KMS-11 (cell line): ENCODE data around the gene INPP4A.

ENCODE experiments used
- H2AFZ ChIP-seq: fragments of 200-600 bp; sonication (generic); 2 replicates; pipeline ENCODE4 v1.6.1; 2016; ENCODE audit warnings: antibody characterized with exemption, mixed run types, low read depth
- H3K27ac ChIP-seq: fragments of 200-600 bp; sonication (generic); 2 replicates; pipeline ENCODE4 v1.6.1; 2016; ENCODE audit warnings: mild to moderate bottlenecking, mixed run types
- H3K27me3 ChIP-seq: fragments of 200-600 bp; sonication (generic); 2 replicates; pipeline ENCODE4 v1.6.1; 2017; ENCODE audit warnings: mild to moderate bottlenecking, low read depth, mixed run types, moderate library complexity; ENCODE audit not compliant: insufficient read depth
- H3K36me3 ChIP-seq: fragments of 200-600 bp; sonication (generic); 2 replicates; pipeline ENCODE4 v1.6.1; 2017; ENCODE audit warnings: mild to moderate bottlenecking, mixed run types; ENCODE audit not compliant: insufficient read depth
- H3K4me1 ChIP-seq: fragments of 200-600 bp; sonication (generic); 2 replicates; pipeline ENCODE4 v1.6.1; 2016; ENCODE audit warnings: mild to moderate bottlenecking, low read depth, mixed run types; ENCODE audit not compliant: poor library complexity, severe bottlenecking
- H3K4me2 ChIP-seq: fragments of 200-600 bp; sonication (generic); 2 replicates; pipeline ENCODE4 v1.7.0; 2016; ENCODE audit warnings: mild to moderate bottlenecking, mixed run types
- H3K4me3 ChIP-seq: fragments of 200-600 bp; sonication (generic); IDR thresholded peaks from 2 replicates; pipeline ENCODE4 v1.6.1; 2017; ENCODE audit warnings: low read depth, low read length, mixed read lengths; ENCODE audit not compliant: insufficient read depth
- H3K79me2 ChIP-seq: fragments of 200-600 bp; sonication (generic); 2 replicates; pipeline ENCODE4 v1.6.1; 2016; ENCODE audit warnings: low read depth, mixed run types; ENCODE audit not compliant: insufficient read depth
- H3K9ac ChIP-seq: fragments of 200-600 bp; sonication (generic); 2 replicates; pipeline ENCODE4 v1.6.1; 2016; ENCODE audit warnings: mild to moderate bottlenecking, mixed run types
- H4K20me1 ChIP-seq: fragments of 200-600 bp; sonication (generic); 2 replicates; pipeline ENCODE4 v1.6.1; 2016; ENCODE audit warnings: mild to moderate bottlenecking, mixed run types; ENCODE audit not compliant: insufficient read depth
- CTCF ChIP-seq: fragments of 200-600 bp; sonication (generic); conservative IDR thresholded peaks from 2 replicates; pipeline ENCODE4 v1.6.1; 2017; ENCODE audit warnings: low read depth, mild to moderate bottlenecking, antibody characterized with exemption, low read length, moderate library complexity, mixed read lengths

INPP4A gene

DNA sequence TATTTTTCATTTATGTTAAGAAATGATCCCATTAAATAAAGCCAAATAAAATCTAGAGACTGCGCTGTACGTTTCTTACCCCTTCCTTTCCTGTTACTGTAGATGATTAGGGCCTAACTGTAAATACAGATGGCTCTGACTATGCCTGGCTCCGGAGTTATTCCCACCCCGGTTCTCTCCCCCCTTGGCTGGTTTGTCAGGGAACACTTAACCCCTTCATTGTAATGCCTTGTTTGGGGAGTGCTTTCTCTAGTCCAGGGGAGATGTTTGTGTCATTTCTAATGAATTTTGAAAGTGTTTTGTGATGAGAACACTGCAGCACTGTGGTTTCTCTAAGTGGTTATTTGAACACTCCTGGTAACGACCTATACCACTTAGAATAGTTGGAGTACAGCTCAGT is 172.5 kb downstream of the INPP4A start:
- Histone ChIP-seq H3K4me1 (no peaks in the 10 kb centered on the region), H3K27me3 (no peaks in the 10 kb centered on the region), H3K4me3 (no peak overlapping the region), H4K20me1 (no peaks in the 10 kb centered on the region), H3K9ac (no peak overlapping the region), H3K36me3 (no peaks in the 10 kb centered on the region), H2AFZ (no peak overlapping the region), H3K79me2 (no peaks in the 10 kb centered on the region), H3K27ac (no peak overlapping the region), H3K4me2 (no peak overlapping the region)
- no peak for TF ChIP-seq CTCF

GRCh38 chr2:98623657-98624056 is 179.0 kb downstream of the INPP4A start:
- no peaks in the 10 kb centered on the region for H3K79me2 ChIP-seq
- no peak overlapping the region for H2AFZ ChIP-seq
- H4K20me1 ChIP-seq = no peaks in the 10 kb centered on the region
- no peak for TF ChIP-seq CTCF
- no peak overlapping the region for H3K9ac ChIP-seq
- H3K4me2 ChIP-seq = no peak overlapping the region
- no peaks in the 10 kb centered on the region for H3K4me1 ChIP-seq
- H3K27me3 ChIP-seq = no peaks in the 10 kb centered on the region
- no peak overlapping the region for H3K27ac ChIP-seq
- H3K4me3 ChIP-seq = no peak overlapping the region
- H3K36me3 ChIP-seq = no peaks in the 10 kb centered on the region

DNA sequence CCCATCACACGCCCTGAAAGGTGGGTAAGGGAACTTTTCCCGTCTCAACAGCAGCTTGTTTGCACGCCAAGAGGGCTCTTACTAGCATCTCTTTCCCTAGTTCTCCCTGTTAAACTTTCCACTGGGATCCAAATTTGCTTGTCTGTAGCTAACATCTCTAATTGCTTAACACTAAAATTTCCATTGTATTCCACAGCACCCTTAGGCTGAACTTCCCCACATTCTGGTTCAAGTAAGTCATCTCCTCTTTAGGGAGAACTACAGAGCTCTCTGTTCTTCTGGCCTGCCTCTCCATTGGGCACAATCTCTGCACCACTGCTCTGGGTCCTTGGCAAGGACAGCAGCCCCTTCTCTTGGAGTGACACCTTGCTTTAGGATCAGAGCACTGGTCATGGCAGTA is 187.7 kb downstream of the INPP4A start:
- Histone ChIP-seq H3K36me3 (no peaks in the 10 kb centered on the region), H3K27ac (no peak overlapping the region), H2AFZ (no peak overlapping the region), H4K20me1 (no peaks in the 10 kb centered on the region), H3K9ac (no peak overlapping the region), H3K27me3 (no peaks in the 10 kb centered on the region), H3K4me1 (peaks cover 24% of the 10 kb centered on the region), H3K79me2 (no peaks in the 10 kb centered on the region), H3K4me2 (no peak overlapping the region), H3K4me3 (no peak overlapping the region)
- TF ChIP-seq CTCF = no peak

GRCh38 chr2:98634406-98635092 is 189.9 kb downstream of the INPP4A start:
- peak; percentile 69 for TF ChIP-seq CTCF
- peak overlapping the region; percentile 0 for H3K4me3 ChIP-seq
- no peaks in the 10 kb centered on the region for H4K20me1 ChIP-seq
- peak overlapping the region; percentile 42 for H2AFZ ChIP-seq
- no peak overlapping the region for H3K9ac ChIP-seq
- no peaks in the 10 kb centered on the region for H3K27me3 ChIP-seq
- peak overlapping the region; percentile 49 for H3K27ac ChIP-seq
- peaks cover 24% of the 10 kb centered on the region for H3K4me1 ChIP-seq
- no peaks in the 10 kb centered on the region for H3K36me3 ChIP-seq
- H3K4me2 ChIP-seq = peak overlapping the region; percentile 49
- no peaks in the 10 kb centered on the region for H3K79me2 ChIP-seq
